GM12801 (cell line): ENCODE measurements around the gene FKBP8.

ENCODE experiments used
- CTCF ChIP-seq: IDR thresholded peaks from one replicate; pipeline ENCODE4 v1.5.1; 2011; ENCODE audit warnings: control low read depth; ENCODE audit not compliant: insufficient read length; ENCODE audit errors: extremely low read depth

FKBP8 gene

GRCh38 chr19:18521692-18522123, 21.7 kb downstream of the FKBP8 start, which contains the start of gene ELL:
Gene ELL (minus strand): TSS chr19:18522070. CDS start chr19:18522055, 15 bp downstream.
- TF ChIP-seq CTCF: no peak

GRCh38 chr19:18520848-18521691, 22.3 kb downstream of the FKBP8 start:
- TF ChIP-seq CTCF: no peak

- no peak for TF ChIP-seq CTCF
These were observed 23.2 kb downstream of the FKBP8 start for GRCh38 chr19:18519962-18520847.

GRCh38 chr19:18518639-18519038, 24.7 kb downstream of the FKBP8 start:
- TF ChIP-seq CTCF: no peak

- no peak for TF ChIP-seq CTCF
These were observed 25.8 kb downstream of the FKBP8 start for GRCh38 chr19:18517606-18518005.

GRCh38 chr19:18515959-18516358, 27.4 kb downstream of the FKBP8 start:
- TF ChIP-seq CTCF: no peak
